ENCODE results near the gene TACO1.

GRCh38 chr17:63635787-63636186 is 35.1 kb downstream of the TACO1 start:
- no peak for TF ChIP-seq JUNB (IDR thresholded peaks at IDR 0.05; ENCODE audit: unreplicated experiment)
- TF ChIP-seq NANOG (IDR thresholded peaks at IDR 0.05; ENCODE audit: borderline replicate concordance): no peak
- TF ChIP-seq CTCF (conservative IDR thresholded peaks at IDR 0.05; ENCODE audit: low read depth in 2 of 2): no peak
- TF ChIP-seq ZNF462 (CRISPR knock-in tag; IDR thresholded peaks at IDR 0.05): no peak
- TF ChIP-seq EZH2phosphoT487 (IDR thresholded peaks at IDR 0.05; ENCODE audit: unreplicated experiment): no peak
- TF ChIP-seq EZH2 (IDR thresholded peaks at IDR 0.05; ENCODE audit: low read depth, unreplicated experiment): no peak
- no peak for TF ChIP-seq POLR2AphosphoS5 (IDR thresholded peaks at IDR 0.05; ENCODE audit: low read depth)

Data from GM23338 (cell line).